Gastrocnemius medialis (tissue), 4 donors: ENCODE results near the gene EYS. TPM values are rescaled to one million over a fixed set of nuclear protein-coding genes. Genes with fewer than 3 reads are reported as not detected.
"Not testable (repeated sequence)": the region's sequence is repeated elsewhere in the genome, so short reads cannot be mapped to it uniquely, and the experiment has no call there.

ENCODE experiments used
- ATAC-seq, 2 donors: fragments of 150-250 bp; one replicate each; pipeline ENCODE4 v1.9.1; 2016
- DNase-seq, 2 donors: peaks; one replicate each; pipeline ENCODE4 v3.0.0-alpha.2; 2019
- H3K27ac ChIP-seq, 4 donors: fragments of 200-600 bp; sonication (generic); 1 replicate in 1 of 4; 2 replicates in 3 of 4; pipeline ENCODE4 v1.5.1; 2016 to 2018; ENCODE audit warnings: mild to moderate bottlenecking in 2 of 4, moderate library complexity in 1 of 4
- H3K27me3 ChIP-seq, 3 donors: fragments of 200-600 bp; sonication (generic) in 2 of 3; 1 replicate in 1 of 3; 2 replicates in 2 of 3; pipeline versions ENCODE4 v1.5.1 to v1.6.0; 2016 to 2019; ENCODE audit warnings: mild to moderate bottlenecking in 1 of 3, moderate library complexity in 1 of 3
- H3K36me3 ChIP-seq, 2 donors: fragments of 200-600 bp; sonication (generic) in 1 of 2; one replicate each; pipeline ENCODE4 v1.5.1; 2017 to 2018
- H3K4me1 ChIP-seq, 2 donors: fragments of 200-600 bp; sonication (generic) in 1 of 2; one replicate each; pipeline ENCODE4 v1.5.1; 2016 to 2017; ENCODE audit warnings: mild to moderate bottlenecking in 2 of 2
- H3K4me3 ChIP-seq, 4 donors: fragments of 200-600 bp; sonication (generic) in 3 of 4; 1 replicate in 1 of 4; 2 replicates in 3 of 4; pipeline ENCODE4 v1.5.1; 2016 to 2019; ENCODE audit warnings: mild to moderate bottlenecking in 2 of 4
- H3K9me3 ChIP-seq, 3 donors: fragments of 200-600 bp; sonication (generic) in 2 of 3; 1 replicate in 1 of 3; 2 replicates in 2 of 3; pipeline ENCODE4 v1.5.1; 2016 to 2019
- POLR2A ChIP-seq, 2 donors: fragments of 450-650 bp; IDR thresholded peaks; one replicate each; pipeline ENCODE4 v1.6.1; 2017; ENCODE audit warnings: antibody characterized with exemption in 2 of 2, mild to moderate bottlenecking in 2 of 2, moderate library complexity in 2 of 2
- in situ Hi-C, 4 donors: fragments of 200-750 bp; cut with MboI; loops; one replicate each; pipeline versions ENCODE4 v1.15.0 to v1.8.0; 2017; ENCODE audit warnings: low sequenced_read_pairs in 4 of 4
- intact Hi-C: fragments of 100-400 bp; cut with DNase I; formaldehyde crosslinking; loops from one replicate; pipeline ENCODE4 v1.15.1; 2023; ENCODE audit warnings: low total_unique reads
- total RNA-seq, 4 donors: library from RNA; depleted of rRNA; stranded (reverse); fragments of >200 nt; gene quantifications; one replicate each; pipeline versions ENCODE4 v1.1.0 to v1.2.3, GENCODE V29; 2016
- TF ChIP-seq, protein P1 (sequence below), 5 experiments: fragments of 450-650 bp in 3 of 5; fragments of 200-600 bp in 2 of 5; sonication (generic) in 2 of 5; IDR thresholded peaks in 4 of 5; conservative IDR thresholded peaks in 1 of 5; 1 replicate in 4 of 5; 2 replicates in 1 of 5; pipeline ENCODE4 v1.5.1; 2016 to 2019; ENCODE audit warnings: antibody characterized with exemption in 5 of 5, mild to moderate bottlenecking in 3 of 5, moderate library complexity in 3 of 5

Gene EYS
- total RNA-seq, 4 donors from 2014 or later: 0.20 TPM; not detected in 3

DNA sequence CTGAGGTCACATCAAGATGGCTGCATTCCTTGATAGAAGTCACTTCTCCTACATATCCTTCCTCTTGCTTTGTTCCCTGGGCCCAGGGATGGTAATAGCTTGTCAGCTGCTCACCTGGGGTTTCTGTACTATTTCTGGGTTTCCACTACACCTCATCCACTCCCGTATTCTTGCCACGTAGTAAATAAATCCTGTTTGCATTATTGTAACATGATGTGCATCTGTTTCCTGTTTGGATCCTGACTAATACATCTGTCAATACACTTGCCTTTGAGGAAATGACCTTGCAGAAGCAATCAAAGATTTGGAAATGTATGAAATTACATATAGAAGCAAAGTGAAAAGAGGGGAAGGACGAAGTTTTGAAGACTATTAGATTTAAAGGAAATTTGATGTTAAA, 1452.5 kb downstream of the EYS start:
- no peaks in the 10 kb centered on the region for H3K9me3 ChIP-seq
- H3K27me3 ChIP-seq: no peaks in the 10 kb centered on the region
- H3K4me1 ChIP-seq: no peaks in the 10 kb centered on the region
- H3K36me3 ChIP-seq: no peaks in the 10 kb centered on the region
- DNase-seq: no peak
- in situ Hi-C loops (no loop called here), intact Hi-C loops (no loop called here)
- no peak overlapping the region for H3K27ac ChIP-seq
- TF ChIP-seq POLR2A (IDR thresholded peaks at IDR 0.05): no peak
- TF ChIP-seq, protein P1, sequence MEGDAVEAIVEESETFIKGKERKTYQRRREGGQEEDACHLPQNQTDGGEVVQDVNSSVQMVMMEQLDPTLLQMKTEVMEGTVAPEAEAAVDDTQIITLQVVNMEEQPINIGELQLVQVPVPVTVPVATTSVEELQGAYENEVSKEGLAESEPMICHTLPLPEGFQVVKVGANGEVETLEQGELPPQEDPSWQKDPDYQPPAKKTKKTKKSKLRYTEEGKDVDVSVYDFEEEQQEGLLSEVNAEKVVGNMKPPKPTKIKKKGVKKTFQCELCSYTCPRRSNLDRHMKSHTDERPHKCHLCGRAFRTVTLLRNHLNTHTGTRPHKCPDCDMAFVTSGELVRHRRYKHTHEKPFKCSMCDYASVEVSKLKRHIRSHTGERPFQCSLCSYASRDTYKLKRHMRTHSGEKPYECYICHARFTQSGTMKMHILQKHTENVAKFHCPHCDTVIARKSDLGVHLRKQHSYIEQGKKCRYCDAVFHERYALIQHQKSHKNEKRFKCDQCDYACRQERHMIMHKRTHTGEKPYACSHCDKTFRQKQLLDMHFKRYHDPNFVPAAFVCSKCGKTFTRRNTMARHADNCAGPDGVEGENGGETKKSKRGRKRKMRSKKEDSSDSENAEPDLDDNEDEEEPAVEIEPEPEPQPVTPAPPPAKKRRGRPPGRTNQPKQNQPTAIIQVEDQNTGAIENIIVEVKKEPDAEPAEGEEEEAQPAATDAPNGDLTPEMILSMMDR (IDR thresholded peaks at IDR 0.05 in 4 of 5, conservative IDR thresholded peaks at IDR 0.05 in 1 of 5): no peak
- no peak for ATAC-seq
- H3K4me3 ChIP-seq: no peak overlapping the region

DNA sequence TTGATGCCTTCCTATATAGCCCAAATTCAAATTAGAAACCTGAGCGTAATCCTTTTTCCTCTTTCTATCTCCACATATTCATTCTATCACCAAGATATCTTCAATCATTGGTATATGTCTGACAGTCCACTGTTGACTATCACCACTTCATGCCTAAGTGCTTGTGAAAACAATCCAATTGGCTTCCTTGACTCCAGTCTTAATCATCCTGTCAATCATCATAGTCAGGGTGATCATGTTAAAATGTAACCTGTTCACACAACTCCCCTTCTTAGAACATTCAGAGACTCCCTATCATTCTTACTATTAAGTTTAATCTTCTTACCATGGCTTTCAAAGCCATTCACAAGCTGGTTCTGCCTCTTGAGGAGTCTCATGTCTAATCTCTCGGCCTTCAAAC, 1454.8 kb downstream of the EYS start:
- H3K27me3 ChIP-seq: no peaks in the 10 kb centered on the region
- H3K4me3 ChIP-seq: no peak overlapping the region
- no peaks in the 10 kb centered on the region for H3K9me3 ChIP-seq
- no peak overlapping the region for H3K27ac ChIP-seq
- H3K36me3 ChIP-seq: no peaks in the 10 kb centered on the region
- intact Hi-C loops (no loop called here), in situ Hi-C loops (no loop called here)
- no peak for DNase-seq
- TF ChIP-seq, protein P1 (IDR thresholded peaks at IDR 0.05 in 4 of 5, conservative IDR thresholded peaks at IDR 0.05 in 1 of 5): no peak
- TF ChIP-seq POLR2A (IDR thresholded peaks at IDR 0.05): no peak
- no peaks in the 10 kb centered on the region for H3K4me1 ChIP-seq
- no peak for ATAC-seq

DNA sequence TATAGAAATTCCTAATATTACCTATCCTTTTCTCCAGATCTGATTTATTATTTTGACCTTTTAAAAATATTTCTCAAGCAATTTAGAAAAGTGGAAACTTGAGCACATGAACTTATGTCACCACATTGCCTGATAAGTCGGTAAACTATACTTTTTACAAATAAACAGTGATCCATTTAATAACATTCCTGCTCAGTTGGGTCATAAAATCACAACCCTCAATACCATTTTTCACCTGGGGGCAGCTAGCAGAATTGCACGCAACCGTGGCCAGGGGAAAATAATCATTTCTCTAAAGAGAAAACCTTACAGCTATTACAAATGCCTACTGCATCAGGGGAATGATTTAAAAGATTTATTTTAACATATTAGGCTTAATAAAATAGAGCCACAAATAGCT, 1456.9 kb downstream of the EYS start:
- Histone ChIP-seq H3K4me3 (no peak overlapping the region), H3K36me3 (no peaks in the 10 kb centered on the region), H3K27me3 (no peaks in the 10 kb centered on the region), H3K4me1 (no peaks in the 10 kb centered on the region), H3K9me3 (no peaks in the 10 kb centered on the region), H3K27ac (no peak overlapping the region)
- in situ Hi-C loops (no loop called here), intact Hi-C loops (no loop called here)
- ATAC-seq (no peak), DNase-seq (no peak)
- TF ChIP-seq, protein P1 (IDR thresholded peaks at IDR 0.05 in 4 of 5, conservative IDR thresholded peaks at IDR 0.05 in 1 of 5): no peak
- no peak for TF ChIP-seq POLR2A (IDR thresholded peaks at IDR 0.05)

DNA sequence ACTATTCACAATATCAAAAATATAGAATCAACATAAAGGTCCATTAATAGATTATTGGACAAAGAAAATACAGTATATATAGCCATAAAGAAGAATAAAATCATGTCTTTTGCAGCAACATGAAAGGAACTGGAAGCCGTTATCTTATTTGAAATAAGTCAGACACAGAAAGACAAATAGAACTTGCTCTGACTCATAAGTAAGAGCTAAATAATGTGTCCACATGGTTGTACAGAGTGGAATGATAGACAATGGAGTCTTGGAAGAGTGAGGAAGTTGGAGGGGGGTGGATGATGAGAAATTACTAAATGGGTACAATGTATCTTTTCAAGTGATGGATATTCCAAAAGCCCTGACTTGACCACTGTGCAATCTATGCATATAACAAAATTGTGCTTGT, 1457.9 kb downstream of the EYS start:
- no peaks in the 10 kb centered on the region for H3K36me3 ChIP-seq
- intact Hi-C loops: no loop called here
- DNase-seq (no peak), ATAC-seq (no peak)
- in situ Hi-C loops: no loop called here
- no peaks in the 10 kb centered on the region for H3K9me3 ChIP-seq
- TF ChIP-seq POLR2A (IDR thresholded peaks at IDR 0.05): no peak
- TF ChIP-seq, protein P1 (IDR thresholded peaks at IDR 0.05 in 4 of 5, conservative IDR thresholded peaks at IDR 0.05 in 1 of 5): no peak
- H3K4me3 ChIP-seq: no peak overlapping the region
- no peaks in the 10 kb centered on the region for H3K27me3 ChIP-seq
- H3K4me1 ChIP-seq: no peaks in the 10 kb centered on the region
- no peak overlapping the region for H3K27ac ChIP-seq

DNA sequence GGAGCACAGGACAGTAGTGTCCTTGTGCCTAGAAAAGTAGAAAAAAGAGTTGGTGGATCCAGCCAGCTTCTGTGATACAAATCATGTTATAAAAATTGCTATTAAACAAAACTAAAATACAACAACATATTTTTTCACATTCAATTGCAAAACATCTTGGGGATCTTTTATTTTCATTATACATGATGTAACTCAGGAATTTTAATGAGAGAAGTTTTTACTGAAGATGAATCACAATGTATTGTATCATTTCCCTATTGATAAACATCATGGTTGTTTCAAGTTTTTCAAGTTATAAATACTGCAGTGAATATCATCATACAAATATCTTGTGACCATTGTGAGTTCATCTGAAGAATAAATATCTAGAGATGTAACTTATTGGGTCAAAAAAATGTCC, 1463.4 kb downstream of the EYS start:
- no peaks in the 10 kb centered on the region for H3K9me3 ChIP-seq
- H3K27ac ChIP-seq: no peak overlapping the region
- ATAC-seq (no peak), DNase-seq (no peak)
- H3K4me3 ChIP-seq: no peak overlapping the region
- no peaks in the 10 kb centered on the region for H3K27me3 ChIP-seq
- intact Hi-C loops: no loop called here
- TF ChIP-seq, protein P1 (IDR thresholded peaks at IDR 0.05 in 4 of 5, conservative IDR thresholded peaks at IDR 0.05 in 1 of 5): no peak
- no peak for TF ChIP-seq POLR2A (IDR thresholded peaks at IDR 0.05)
- no peaks in the 10 kb centered on the region for H3K4me1 ChIP-seq
- H3K36me3 ChIP-seq: no peaks in the 10 kb centered on the region
- in situ Hi-C loops: no loop called here

DNA sequence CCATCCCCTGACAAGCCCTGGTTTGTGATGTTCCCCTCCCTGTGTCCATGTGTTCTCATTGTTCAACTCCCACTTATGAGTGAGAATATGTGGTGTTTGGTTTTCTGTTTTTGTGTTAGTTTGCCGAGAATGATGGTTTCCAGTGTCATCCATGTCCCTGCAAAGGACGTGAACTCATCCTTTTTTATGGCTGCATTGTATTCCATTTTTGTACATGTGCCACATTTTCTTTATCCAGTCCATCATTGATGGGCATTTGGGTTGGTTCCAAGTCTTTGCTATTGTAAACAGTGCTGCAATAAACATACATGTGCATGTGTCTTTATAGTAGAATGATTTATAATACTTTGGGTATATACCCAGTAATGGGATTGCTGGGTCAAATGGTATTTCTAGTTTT, 1468.1 kb downstream of the EYS start:
- H3K9me3 ChIP-seq, in situ Hi-C loops, H3K27ac ChIP-seq, H3K4me3 ChIP-seq, ATAC-seq, intact Hi-C loops, H3K36me3 ChIP-seq, H3K27me3 ChIP-seq, H3K4me1 ChIP-seq, DNase-seq: not testable (repeated sequence)
